Cardiac septum (tissue), 1 donor: Measurements from ENCODE around the gene DGKH. TPM values are rescaled to one million over a fixed set of nuclear protein-coding genes. Genes with fewer than 3 reads are reported as not detected.

Experiments used
- DNase-seq: peaks from one replicate; pipeline ENCODE4 v3.0.0-alpha.2; 2020; ENCODE audit warnings: low spot score
- intact Hi-C: fragments of 100-400 bp; cut with DNase I; formaldehyde crosslinking; loops from one replicate; pipeline ENCODE4 v1.14.0; 2022
- total RNA-seq: library from RNA; stranded (reverse); fragmentation: NEBNext Ultra II Directional; extraction: Animal tissue kit (Norgen Biotek cat#: 25700); gene quantifications from one replicate; pipeline ENCODE4 v1.2.1, GENCODE V29; 2021
- donor health status: DM: no; HTN: no; CAD: no.

The DGKH gene
- total RNA-seq, 1 donor from 2014 or later: 13.5 TPM

- no peak for DNase-seq
- intact Hi-C loops: no loop called here
Observed at GRCh38 chr13:42259515-42259914, 211.1 kb downstream of the DGKH start.

GRCh38 chr13:42260903-42261654 lies 212.6 kb downstream of the DGKH start:
- intact Hi-C loops: no loop called here

GRCh38 chr13:42266473-42266872 lies 218.0 kb downstream of the DGKH start:
- DNase-seq: no peak
- intact Hi-C loops: no loop called here

More at GRCh38 chr13:42260903-42261654, 212.6 kb downstream of the DGKH start:
- no peak for DNase-seq

- intact Hi-C loops: no loop called here
- DNase-seq: no peak
Observed at GRCh38 chr13:42270160-42270856, 221.9 kb downstream of the DGKH start.

- no peak for DNase-seq
- intact Hi-C loops: no loop called here
Observed at GRCh38 chr13:42270857-42271215, 222.4 kb downstream of the DGKH start.

DNA sequence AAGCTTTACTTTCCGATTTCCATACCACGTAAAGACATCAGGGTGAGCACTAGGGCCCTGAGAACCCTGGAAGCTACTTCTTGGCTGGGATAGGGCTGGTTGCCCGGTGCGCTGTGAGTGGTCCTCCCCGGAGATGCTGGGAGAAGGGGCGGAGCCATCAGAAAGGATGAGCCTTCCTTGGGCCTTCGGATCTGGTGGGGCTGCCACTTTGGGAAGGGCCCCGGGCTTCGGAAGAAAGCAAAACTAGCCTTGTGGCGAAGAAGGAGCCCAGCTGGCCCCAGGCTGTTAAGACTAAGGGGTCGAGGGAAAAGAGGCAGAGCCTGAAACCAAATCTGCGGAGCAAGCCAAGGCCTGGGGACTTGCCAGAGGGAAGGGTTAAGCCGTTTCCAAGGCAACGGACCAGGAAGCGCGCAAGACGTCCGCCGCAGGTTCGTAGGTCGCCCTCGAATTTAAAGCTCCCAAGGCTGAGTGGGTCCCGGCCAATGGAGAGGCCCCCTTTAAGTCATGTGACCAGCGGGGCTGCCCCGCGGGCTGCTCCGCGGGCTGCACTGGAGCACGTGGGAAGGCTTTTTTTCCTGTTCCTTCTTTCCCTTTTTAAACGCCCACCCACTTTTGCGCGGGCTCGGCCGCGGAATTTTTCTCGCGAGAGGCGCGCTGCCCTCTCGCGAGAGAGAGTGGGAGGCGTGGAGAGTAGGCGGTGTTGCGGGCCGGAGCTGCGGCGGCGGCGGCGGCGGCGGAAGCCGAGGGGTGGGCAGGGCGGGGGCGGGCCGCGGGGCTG lies 223.1 kb downstream of the DGKH start:
- intact Hi-C loops: no loop called here
- DNase-seq: peak; percentile 96

DNA sequence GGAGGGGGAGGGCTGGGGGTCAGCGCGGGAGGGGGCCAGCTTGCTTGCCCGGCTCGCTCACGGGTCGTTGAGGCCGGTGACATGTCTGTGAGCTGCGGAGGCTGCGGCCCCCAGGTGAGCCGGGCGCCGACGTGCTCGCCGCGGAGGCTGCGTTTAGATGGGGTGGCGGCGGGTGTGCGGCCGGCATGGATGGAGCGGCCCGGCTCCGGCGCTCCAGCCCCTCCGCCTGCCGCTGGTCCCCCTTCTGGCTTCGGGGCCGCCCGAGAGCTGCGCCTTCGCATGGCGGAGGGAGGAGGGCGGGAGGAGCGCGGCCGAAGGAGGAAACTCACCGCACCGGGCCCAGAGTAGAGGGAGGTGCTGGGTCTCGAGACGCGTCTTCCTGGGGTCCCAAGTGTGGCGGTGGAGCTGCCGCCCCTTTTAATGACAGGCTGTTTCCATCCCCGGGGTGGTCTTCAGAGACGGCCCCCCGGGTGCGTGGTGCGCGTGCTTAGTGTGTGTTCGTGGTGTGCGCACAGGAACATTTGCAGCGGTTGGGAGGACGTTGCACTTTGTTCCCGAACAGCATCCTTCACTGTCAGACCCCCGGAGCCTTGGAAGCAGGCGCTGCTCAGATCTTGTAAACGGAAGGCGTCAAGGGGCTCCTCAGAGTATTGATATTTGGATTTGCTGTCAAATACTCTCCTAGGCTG lies 223.8 kb downstream of the DGKH start, which contains the start of gene AKAP11:
Gene AKAP11, plus strand, starts transcription at position 38 of the 689 bp plus-strand sequence. CDS start 14,197 bp downstream, outside the sequence.
- intact Hi-C loops: no loop called here
- DNase-seq: no peak

DNA sequence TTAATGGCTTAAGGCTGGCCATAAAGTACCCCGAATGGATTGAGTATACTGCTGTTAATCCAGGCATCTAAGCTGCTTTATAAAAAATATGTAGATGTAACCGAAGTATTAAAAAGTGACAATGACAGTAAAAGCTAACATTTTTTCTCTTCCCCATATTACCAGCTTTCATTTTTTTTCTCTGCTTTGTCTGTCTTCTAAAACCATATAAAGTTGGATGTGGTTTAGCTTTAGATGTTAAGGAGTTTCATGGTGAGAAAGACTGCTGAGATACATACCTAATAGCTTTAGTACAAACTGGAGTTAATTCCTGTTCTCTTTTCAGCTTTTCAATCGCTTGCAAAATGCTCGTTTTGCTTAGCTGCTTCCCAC lies 224.3 kb downstream of the DGKH start:
- DNase-seq: no peak
- intact Hi-C loops: no loop called here

- DNase-seq: no peak
Observed at GRCh38 chr13:42274386-42275097, 226.1 kb downstream of the DGKH start.

GRCh38 chr13:42275098-42275471 lies 226.6 kb downstream of the DGKH start:
- no peak for DNase-seq
- intact Hi-C loops: no loop called here

More at GRCh38 chr13:42274386-42275097, 226.1 kb downstream of the DGKH start:
- intact Hi-C loops: no loop called here

- intact Hi-C loops: no loop called here
- no peak for DNase-seq
Observed at GRCh38 chr13:42275506-42275905, 227.1 kb downstream of the DGKH start.

DNA sequence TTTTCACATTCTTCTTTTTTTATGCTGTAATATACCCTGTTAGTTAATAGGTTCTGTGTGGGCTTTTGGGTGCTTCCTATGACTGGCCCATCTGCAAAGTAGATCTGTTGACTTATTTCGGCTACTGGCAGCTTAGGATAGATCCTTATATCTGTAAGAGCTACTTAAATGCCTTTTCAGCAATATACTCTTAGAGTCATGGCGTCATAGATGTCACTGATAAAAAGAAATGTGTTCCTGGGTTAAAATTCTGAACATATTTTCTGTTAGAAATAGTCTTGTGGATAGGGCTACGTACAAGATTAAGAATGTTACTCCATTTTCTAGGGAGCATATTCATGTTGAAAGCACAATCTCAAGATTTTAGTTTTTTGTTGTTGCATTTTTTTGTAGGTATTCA lies 228.2 kb downstream of the DGKH start:
- intact Hi-C loops: no loop called here
- DNase-seq: no peak

DNA sequence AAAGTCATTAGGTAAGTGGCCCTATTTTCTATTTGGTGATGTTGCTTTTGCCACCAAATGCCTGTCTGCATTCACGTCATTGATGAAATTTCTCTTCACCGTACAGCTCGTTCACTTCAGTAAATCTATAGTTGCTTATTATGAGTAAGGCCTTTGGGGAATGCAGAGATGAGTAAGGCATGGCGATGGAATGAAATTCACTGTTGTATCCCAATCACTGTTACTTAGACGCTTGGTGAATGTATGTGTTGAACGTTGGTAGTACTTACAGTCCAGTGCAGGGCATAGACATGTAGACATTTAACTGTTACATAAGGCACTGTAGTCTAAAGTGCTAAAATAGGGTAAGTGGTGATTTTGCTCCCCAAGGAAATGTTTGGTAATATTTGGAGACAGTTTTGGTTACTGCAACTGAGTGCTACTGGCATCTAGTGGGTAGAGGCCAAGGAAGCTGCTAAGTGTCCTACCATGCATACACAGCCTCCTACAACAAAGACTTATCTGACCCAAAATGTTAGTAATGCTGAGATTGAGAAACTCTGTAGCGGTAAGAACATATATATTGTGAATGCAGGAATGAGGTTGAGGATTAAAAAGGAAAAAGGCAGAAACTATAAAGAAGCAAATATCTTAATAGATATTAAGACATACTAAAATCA lies 229.3 kb downstream of the DGKH start:
- no peak for DNase-seq
- intact Hi-C loops: no loop called here

GRCh38 chr13:42279080-42279479 lies 230.6 kb downstream of the DGKH start:
- no peak for DNase-seq
- intact Hi-C loops: no loop called here

DNA sequence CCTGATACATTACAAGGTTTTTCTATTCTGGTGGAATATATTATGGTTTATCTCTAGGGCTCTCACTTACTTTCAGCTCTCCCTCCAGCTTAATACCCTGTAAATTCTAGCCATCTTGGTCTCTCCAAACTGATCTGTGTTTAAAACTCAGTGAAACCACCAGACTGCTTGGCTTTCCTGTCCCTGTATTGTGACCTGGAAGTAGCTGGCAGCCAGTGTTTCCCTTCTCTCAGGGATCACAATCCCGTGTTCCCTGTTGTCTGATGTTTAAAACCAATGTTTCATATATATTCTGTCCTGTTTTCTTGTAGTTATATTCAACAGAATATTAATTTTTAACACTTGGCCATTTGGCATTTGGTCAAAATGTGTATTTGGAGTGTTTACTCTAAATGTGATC lies 231.5 kb downstream of the DGKH start:
- DNase-seq: no peak
- intact Hi-C loops: no loop called here

- intact Hi-C loops: no loop called here
- DNase-seq: no peak
Observed at GRCh38 chr13:42280537-42280936, 232.1 kb downstream of the DGKH start.

DNA sequence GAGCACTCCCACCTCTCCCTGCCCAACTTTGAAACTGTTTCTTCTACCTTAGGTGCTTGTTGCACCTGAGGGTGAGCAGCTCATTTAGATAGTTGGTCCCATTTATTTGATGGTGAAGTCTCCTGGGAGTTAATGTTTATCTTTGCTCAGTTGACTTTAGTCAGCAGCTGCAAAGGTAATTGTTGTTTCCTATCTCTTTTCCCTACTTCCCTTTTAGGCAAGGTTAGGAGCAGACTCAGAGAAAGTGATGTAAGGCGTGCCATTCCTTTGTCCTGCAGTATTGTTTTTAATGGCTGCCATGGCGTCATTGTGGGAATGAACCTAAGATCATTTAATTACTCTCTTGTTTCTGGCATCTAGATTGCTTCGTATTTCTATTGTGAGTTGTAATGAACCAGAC lies 235.1 kb downstream of the DGKH start:
- intact Hi-C loops: no loop called here
- DNase-seq: no peak

- intact Hi-C loops: no loop called here
- DNase-seq: no peak
Observed at GRCh38 chr13:42284068-42284467, 235.6 kb downstream of the DGKH start.
